ENCODE data around the gene RASSF10.

DNA sequence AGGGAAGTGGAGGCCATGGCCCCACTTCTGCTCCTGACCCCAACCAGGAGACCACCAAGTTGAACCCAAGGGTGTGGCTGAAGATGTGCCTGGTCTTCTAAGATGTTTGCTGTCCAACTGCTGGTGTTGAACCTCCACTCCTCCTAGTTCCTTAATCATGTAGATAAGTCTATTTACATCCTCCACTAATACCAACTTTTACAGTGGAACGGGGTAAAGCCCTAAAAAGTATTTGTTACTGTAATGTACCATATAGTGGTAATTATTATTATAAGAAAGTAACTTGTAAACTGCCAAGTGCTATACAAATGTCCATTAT, 19.0 kb upstream of the RASSF10 start:
- TF ChIP-seq EZH2phosphoT487 (IDR thresholded peaks at IDR 0.05; ENCODE audit: insufficient read depth, low read depth) (no peak), EZH2 (IDR thresholded peaks at IDR 0.05; ENCODE audit: insufficient read depth, poor library complexity, severe bottlenecking) (no peak)

Measured in GM23248 (cell line).